Small intestine (tissue), 7 donors: ENCODE results near the gene EML1. TPM values are rescaled to one million over a fixed set of nuclear protein-coding genes. Genes with fewer than 3 reads are reported as not detected.

Source experiments
- DNase-seq, 2 donors: peaks; one replicate each; pipeline versions ENCODE4 v3.0.0 to v3.0.0-alpha.2; 2013
- FAIRE-seq: peaks from 2 replicates; lab custom pipeline; 2012; peaks lifted over from hg19 to GRCh38; lab: Jason Lieb, UNC
- H3K27ac ChIP-seq, 3 donors: one replicate each; pipeline ENCODE4 v1.5.1; 2013; ENCODE audit warnings: low read length in 2 of 3, mild to moderate bottlenecking in 2 of 3, control low read depth in 1 of 3, inconsistent platforms in 1 of 3, low read depth in 1 of 3, moderate library complexity in 1 of 3
- H3K27me3 ChIP-seq, 3 donors: one replicate each; pipeline ENCODE4 v1.6.1; 2013; ENCODE audit warnings: low read length in 3 of 3, inconsistent platforms in 1 of 3; ENCODE audit not compliant: control insufficient read depth in 3 of 3, insufficient read depth in 3 of 3
- H3K36me3 ChIP-seq, 3 donors: one replicate each; pipeline ENCODE4 v1.6.1; 2013; ENCODE audit warnings: low read length in 3 of 3, inconsistent platforms in 1 of 3, low read depth in 1 of 3, mild to moderate bottlenecking in 1 of 3, moderate library complexity in 1 of 3; ENCODE audit not compliant: control insufficient read depth in 3 of 3, insufficient read depth in 2 of 3
- H3K4me1 ChIP-seq, 3 donors: one replicate each; pipeline ENCODE4 v1.6.1; 2013; ENCODE audit warnings: low read length in 2 of 3, inconsistent platforms in 1 of 3, low read depth in 1 of 3, mild to moderate bottlenecking in 1 of 3, moderate library complexity in 1 of 3; ENCODE audit not compliant: control insufficient read depth in 3 of 3, insufficient read depth in 2 of 3
- H3K4me3 ChIP-seq, 3 donors: one replicate each; pipeline ENCODE4 v1.5.1; 2013; ENCODE audit warnings: low read length in 3 of 3, control low read depth in 1 of 3, inconsistent platforms in 1 of 3, low read depth in 1 of 3, mild to moderate bottlenecking in 1 of 3, moderate library complexity in 1 of 3
- H3K9me3 ChIP-seq, 2 donors: one replicate each; pipeline ENCODE4 v1.6.1; 2013; ENCODE audit warnings: low read depth in 1 of 2, low read length in 1 of 2; ENCODE audit not compliant: control insufficient read depth in 2 of 2, insufficient read depth in 1 of 2
- WGBS, 3 donors: extraction: QIAGEN DNeasy Blood & Tissue Kit; methylation state at CpG; one replicate each; pipeline ENCODE4 v1.1.7; 2013; 5-methylcytosine and 5-hydroxymethylcytosine counted together
- polyA plus RNA-seq, 4 donors: library from polyadenylated mRNA; stranded (reverse) in 3 of 4; unstranded in 1 of 4; fragments of 200-250 nt in 3 of 4; fragments of 120-200 nt in 1 of 4; gene quantifications; one replicate each; pipeline versions ENCODE4 v1.2.1 to v1.2.3, GENCODE V29; 2013
- donor health status: healthy with polysubstance abuse.
- donor health status: control.
- donor health status: control.
- donor health status: Bipolar disorder and iron deficiency.
- donor health status: healthy.

The EML1 gene
- polyA plus RNA-seq, 4 donors = 0.22 to 20.7 (median 5.8) TPM

DNA sequence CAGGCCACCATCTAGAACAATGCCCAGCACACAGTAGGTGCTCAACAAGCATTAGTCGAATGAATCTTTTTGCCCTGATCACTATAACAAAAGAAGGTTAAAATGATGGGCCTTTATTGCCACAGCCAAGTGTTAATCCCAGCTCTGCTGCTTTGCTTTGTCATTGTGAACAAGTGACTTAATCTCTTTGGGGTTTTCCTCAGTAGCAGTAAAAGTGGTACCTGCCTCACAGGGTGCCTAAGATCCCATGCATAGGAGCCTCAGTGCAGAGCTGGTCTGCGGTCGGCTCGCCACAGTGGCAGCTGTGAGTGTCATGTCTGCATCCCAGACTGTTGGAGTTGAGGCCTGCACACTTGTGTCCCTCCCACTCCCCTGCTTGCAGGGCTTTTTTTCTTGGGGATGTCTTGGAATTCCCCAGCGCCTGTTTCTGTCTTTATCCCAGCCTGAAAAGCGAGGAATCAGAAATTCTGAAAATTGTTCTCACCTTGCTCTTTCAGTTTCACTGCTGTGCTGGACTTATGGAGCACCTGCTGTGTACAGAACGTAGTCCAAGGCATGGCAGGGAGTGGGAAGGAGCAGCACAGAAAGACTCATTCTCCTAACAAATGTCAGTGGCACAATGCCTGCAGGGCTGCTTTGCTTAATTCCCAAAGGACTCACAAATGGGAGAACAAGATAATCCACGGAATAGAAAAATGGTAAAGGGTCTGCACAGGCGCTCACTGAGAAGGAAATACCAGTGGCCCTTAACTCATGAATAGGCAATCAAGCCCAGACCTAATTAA is 90.8 kb downstream of the EML1 start:
- no peak overlapping the region for H3K4me3 ChIP-seq
- no peak for FAIRE-seq
- H3K36me3 ChIP-seq = peaks cover 0 to 22% (median 0%) of the 10 kb centered on the region in 3 donors
- peaks cover 0 to 12% (median 0%) of the 10 kb centered on the region in 3 donors for H3K4me1 ChIP-seq
- DNase-seq = no peak
- H3K27ac ChIP-seq = no peak overlapping the region
- H3K27me3 ChIP-seq = no peaks in the 10 kb centered on the region
- no peaks in the 10 kb centered on the region for H3K9me3 ChIP-seq
- WGBS, 3 donors = 73 to 82% (median 79%) methylated on average over 9 of the region's 9 CpGs

DNA sequence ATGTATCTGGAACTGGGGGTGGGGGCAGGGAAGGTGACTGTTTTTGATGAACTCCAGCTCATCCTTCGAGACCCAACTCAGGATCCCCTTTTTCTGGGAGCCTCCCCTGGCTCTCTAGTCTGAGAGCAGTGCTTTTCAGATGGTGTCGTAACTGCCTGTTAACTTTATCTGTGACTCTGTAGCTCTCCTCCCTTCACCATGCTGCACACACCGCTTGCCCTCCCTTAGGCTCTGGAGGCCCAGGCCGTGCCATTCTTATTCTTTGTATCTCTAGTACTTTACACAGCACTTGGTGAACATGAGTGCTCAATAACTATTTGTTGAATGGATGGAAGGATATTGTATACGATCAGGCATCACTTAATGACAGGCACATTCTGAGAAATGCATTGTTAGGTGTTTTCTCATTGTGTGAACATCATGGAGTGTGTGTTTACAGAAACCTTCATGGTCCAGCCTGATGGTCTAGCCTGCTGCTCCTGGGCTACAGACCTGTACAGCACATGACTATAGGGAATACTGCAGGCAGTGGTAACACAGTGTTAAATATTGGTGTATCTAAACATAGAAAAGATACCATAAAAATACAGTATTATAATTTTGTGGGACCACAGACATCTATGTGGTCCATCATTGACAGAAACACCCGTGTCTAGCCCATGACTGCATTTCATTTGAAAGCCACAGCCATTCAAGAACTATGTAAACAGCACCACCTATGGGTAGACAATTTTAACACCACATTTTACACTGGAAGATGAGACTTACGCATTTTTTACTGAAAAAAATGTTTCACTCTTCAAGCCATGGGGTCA is 91.8 kb downstream of the EML1 start:
- FAIRE-seq (no peak), DNase-seq (peak; percentile 61 to 74)
- WGBS, 3 donors = 42 to 53% (median 42%) methylated on average over 7 of the region's 7 CpGs
- Histone ChIP-seq H3K4me3 (no peak overlapping the region), H3K27ac (no peak overlapping the region), H3K27me3 (no peaks in the 10 kb centered on the region), H3K4me1 (peaks cover 0 to 7% (median 0%) of the 10 kb centered on the region in 3 donors), H3K36me3 (peaks cover 0 to 25% (median 0%) of the 10 kb centered on the region in 3 donors), H3K9me3 (no peaks in the 10 kb centered on the region)

DNA sequence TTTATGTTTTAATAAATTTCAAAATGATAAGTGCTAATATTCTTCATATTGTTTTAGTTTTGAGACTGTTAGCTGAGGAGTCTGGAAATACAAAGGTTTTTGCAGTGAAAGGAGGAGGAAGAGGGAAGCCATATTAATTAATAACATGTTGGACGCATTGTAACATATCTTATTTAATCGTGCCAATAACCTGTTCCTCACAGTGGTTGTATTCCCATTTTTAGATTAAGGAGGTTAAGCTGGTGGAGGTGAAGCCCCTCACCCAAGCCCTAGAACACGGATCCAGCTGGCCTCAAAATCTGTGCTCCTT is 92.4 kb downstream of the EML1 start:
- 44 to 66% (median 51%) methylated on average over 3 of the region's 3 CpGs for WGBS, 3 donors
- Histone ChIP-seq H3K27ac (no peak overlapping the region), H3K9me3 (no peaks in the 10 kb centered on the region), H3K4me1 (peaks cover 0 to under 1% (median 0%) of the 10 kb centered on the region in 3 donors), H3K4me3 (no peak overlapping the region), H3K36me3 (peaks cover 0 to 28% (median 0%) of the 10 kb centered on the region in 3 donors), H3K27me3 (no peaks in the 10 kb centered on the region)
- DNase-seq = no peak
- FAIRE-seq = peak; percentile 19

DNA sequence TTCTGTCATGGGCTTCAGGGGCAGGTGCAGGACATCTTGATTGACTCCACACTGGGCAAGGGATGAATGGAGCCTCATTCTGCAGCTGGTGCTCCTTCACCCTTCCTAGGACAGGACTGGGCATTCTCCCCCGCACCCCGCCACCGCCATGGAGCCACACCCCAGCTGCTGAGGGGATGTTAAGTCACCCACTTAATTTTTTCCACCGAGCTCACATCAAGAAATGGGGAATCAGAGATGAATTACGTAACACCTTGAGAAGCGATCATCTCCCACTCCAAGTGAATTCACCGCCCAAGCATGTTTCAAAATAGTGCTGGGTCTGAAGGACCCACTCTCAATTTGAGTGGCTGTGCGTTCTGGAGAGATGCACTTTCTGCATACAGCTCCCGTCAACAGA is 94.2 kb downstream of the EML1 start:
- no peaks in the 10 kb centered on the region for H3K4me1 ChIP-seq
- H3K36me3 ChIP-seq = peaks cover 0 to 30% (median 0%) of the 10 kb centered on the region in 3 donors
- H3K9me3 ChIP-seq = no peaks in the 10 kb centered on the region
- WGBS, 3 donors = 84 to 88% (median 85%) methylated on average over 9 of the region's 9 CpGs
- FAIRE-seq (no peak), DNase-seq (no peak)
- H3K27me3 ChIP-seq = no peaks in the 10 kb centered on the region
- H3K4me3 ChIP-seq = no peak overlapping the region
- no peak overlapping the region for H3K27ac ChIP-seq

DNA sequence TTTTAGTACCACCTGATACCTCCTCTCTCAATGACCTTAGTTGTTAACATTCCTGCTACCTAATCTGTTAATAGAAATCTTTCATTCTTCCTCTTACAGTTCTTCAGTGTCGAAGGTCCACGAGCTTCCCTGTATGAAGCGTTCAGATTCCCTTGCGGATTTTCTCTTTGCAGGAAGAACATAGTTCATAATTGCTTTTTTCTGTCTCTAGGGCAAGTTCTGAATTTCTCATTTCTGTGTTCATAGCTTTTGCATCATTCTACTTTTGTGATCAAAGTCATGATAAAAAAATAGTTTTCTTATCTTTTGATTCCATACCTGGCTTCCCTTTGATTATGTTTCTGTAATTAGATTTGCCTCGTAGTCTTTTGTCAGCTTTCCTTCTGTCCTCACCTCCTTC is 94.9 kb downstream of the EML1 start:
- Histone ChIP-seq H3K36me3 (peaks cover 0 to 25% (median 0%) of the 10 kb centered on the region in 3 donors), H3K27ac (no peak overlapping the region), H3K4me1 (no peaks in the 10 kb centered on the region), H3K9me3 (no peaks in the 10 kb centered on the region), H3K27me3 (no peaks in the 10 kb centered on the region), H3K4me3 (no peak overlapping the region)
- no peak for DNase-seq
- WGBS, 3 donors = 31 to 79% (median 56%) methylated on average over 5 of the region's 5 CpGs
- FAIRE-seq = no peak

DNA sequence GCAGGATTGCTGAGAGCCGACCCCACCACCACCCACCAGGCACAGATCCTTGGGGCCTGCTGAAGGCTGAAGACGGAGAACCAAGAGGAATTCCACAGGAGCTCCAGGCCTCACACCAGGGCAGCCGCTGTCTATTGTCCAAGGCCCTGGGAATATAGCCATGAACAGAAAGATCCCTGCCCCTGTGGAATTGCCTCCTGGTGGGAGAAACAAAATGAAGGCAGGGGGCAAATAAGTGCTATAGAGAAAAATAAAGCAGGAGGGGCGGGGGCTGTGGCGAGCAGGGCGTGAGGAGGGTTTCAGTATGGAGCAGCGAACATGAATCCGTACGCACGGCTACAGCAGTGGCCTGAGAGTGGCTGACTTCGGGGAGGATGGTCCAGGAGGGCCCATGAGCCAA is 96.1 kb downstream of the EML1 start:
- H3K27ac ChIP-seq = no peak overlapping the region
- no peak for FAIRE-seq
- H3K4me3 ChIP-seq = no peak overlapping the region
- H3K9me3 ChIP-seq = no peaks in the 10 kb centered on the region
- DNase-seq = no peak
- 90 to 93% (median 92%) methylated on average over 11 of the region's 11 CpGs for WGBS, 3 donors
- no peaks in the 10 kb centered on the region for H3K4me1 ChIP-seq
- peaks cover 0 to 18% (median 0%) of the 10 kb centered on the region in 3 donors for H3K36me3 ChIP-seq
- no peaks in the 10 kb centered on the region for H3K27me3 ChIP-seq

DNA sequence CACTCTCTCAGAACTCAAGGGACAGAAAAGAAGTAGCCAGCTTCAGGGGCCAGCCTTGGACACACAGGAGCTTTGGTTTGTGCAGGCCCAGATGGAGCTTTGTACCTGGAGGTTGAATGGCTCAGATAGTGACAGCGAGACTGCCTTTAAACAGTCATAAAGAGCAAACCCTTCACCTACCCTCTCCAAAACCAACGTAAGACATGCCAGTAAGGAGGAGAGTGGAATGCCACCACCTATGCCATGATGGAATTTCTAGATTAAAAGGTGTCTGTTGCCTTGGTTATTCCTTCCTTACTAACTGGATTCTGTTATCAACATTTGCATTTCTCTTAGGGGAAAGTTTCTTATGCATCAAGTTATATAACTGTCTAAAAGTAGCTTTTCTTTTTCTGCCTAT is 98.1 kb downstream of the EML1 start:
- DNase-seq = no peak
- Histone ChIP-seq H3K36me3 (peaks cover 0 to 15% (median 2%) of the 10 kb centered on the region in 3 donors), H3K9me3 (no peaks in the 10 kb centered on the region), H3K4me3 (no peak overlapping the region), H3K27ac (no peak overlapping the region), H3K4me1 (no peaks in the 10 kb centered on the region), H3K27me3 (no peaks in the 10 kb centered on the region)
- FAIRE-seq = no peak
- WGBS, 3 donors = 52 to 79% (median 67%) methylated on average over 2 of the region's 2 CpGs

DNA sequence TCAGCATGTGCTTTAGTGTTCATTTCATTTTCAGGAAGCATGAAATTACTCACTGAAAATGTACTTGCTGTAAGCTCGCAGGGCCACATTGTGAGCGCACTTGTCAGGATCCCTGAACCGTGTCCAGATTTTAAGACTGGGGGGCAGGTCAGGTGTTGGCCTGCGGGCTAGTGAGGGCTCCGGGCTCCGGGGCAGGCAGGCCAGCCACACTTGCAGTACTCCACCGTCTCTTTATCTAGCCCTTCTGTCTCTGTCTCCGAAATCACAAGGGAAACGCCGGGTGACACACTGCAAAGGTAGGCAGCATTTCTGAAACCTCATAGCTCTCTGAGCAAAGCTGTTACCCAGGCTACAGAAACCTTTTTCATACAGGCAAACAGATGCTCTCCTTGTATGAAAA is 98.7 kb downstream of the EML1 start:
- no peaks in the 10 kb centered on the region for H3K4me1 ChIP-seq
- no peaks in the 10 kb centered on the region for H3K27me3 ChIP-seq
- no peaks in the 10 kb centered on the region for H3K9me3 ChIP-seq
- no peak overlapping the region for H3K4me3 ChIP-seq
- DNase-seq = no peak
- no peak overlapping the region for H3K27ac ChIP-seq
- peaks cover 0 to 13% (median 2%) of the 10 kb centered on the region in 3 donors for H3K36me3 ChIP-seq
- FAIRE-seq = no peak
- 82 to 89% (median 88%) methylated on average over 10 of the region's 10 CpGs for WGBS, 3 donors
